Ovary (tissue), 9 donors: ENCODE data around the gene ZMYND19. TPM values are rescaled to one million over a fixed set of nuclear protein-coding genes. Genes with fewer than 3 reads are reported as not detected.
"Not testable (repeated sequence)": the region's sequence is repeated elsewhere in the genome, so short reads cannot be mapped to it uniquely, and the experiment has no call there.

Source experiments
- DNase-seq, 5 donors: peaks; one replicate each; pipeline ENCODE4 v3.0.0-alpha.2; 2019 to 2020
- H3K27ac ChIP-seq, 2 donors: fragments of 200-600 bp; one replicate each; pipeline versions ENCODE4 v1.5.1 to v1.8.0; 2019 to 2022
- H3K27me3 ChIP-seq: fragments of 200-600 bp; one replicate; pipeline ENCODE4 v1.8.0; 2022
- H3K36me3 ChIP-seq: fragments of 200-600 bp; sonication (generic); one replicate; pipeline ENCODE4 v1.5.1; 2019
- H3K4me1 ChIP-seq: one replicate; pipeline ENCODE4 v1.8.1; 2013; ENCODE audit warnings: mild to moderate bottlenecking, moderate library complexity; ENCODE audit not compliant: insufficient read depth
- H3K4me3 ChIP-seq: fragments of 200-600 bp; sonication (generic); one replicate; pipeline ENCODE4 v1.5.1; 2017
- H3K9me3 ChIP-seq, 2 donors: fragments of 200-600 bp in 1 of 2; sonication (generic) in 1 of 2; one replicate each; pipeline versions ENCODE4 v1.5.1 to v1.8.1; 2013 to 2019; ENCODE audit warnings: mild to moderate bottlenecking in 1 of 2, moderate library complexity in 1 of 2
- EP300 ChIP-seq: sonication (generic); formaldehyde crosslinking; IDR thresholded peaks from one replicate; pipeline ENCODE4 v1.6.1; 2017; ENCODE audit warnings: antibody characterized with exemption
- POLR2A ChIP-seq: fragments of 450-650 bp; IDR thresholded peaks from one replicate; pipeline ENCODE4 v1.6.1; 2017; ENCODE audit warnings: antibody characterized with exemption, mild to moderate bottlenecking, moderate library complexity
- WGBS, 3 donors: extraction: QIAGEN DNeasy Blood & Tissue Kit in 1 of 3; methylation state at CpG; one replicate each; pipeline versions ENCODE4 v1.1.5 to v1.1.7; 2013 to 2017; 5-methylcytosine and 5-hydroxymethylcytosine counted together
- intact Hi-C, 4 donors: fragments of 100-400 bp; cut with DNase I; formaldehyde crosslinking; loops; one replicate each; pipeline versions ENCODE4 v1.11.0 to v1.15.1; 2022 to 2023
- polyA plus RNA-seq, 2 donors: library from polyadenylated mRNA; stranded (reverse); fragments of 200-250 nt in 1 of 2; fragments of 350-450 nt in 1 of 2; fragmentation: Illumina TruSeq in 1 of 2; extraction: RNeasy Lipid Tissue Mini Kit (QIAGEN cat#74804) in 1 of 2; gene quantifications; one replicate each; pipeline ENCODE4 v1.2.3, GENCODE V29; 2013 to 2014
- total RNA-seq, 7 donors: library from RNA; depleted of rRNA in 2 of 7; stranded (reverse); fragments of >200 nt in 2 of 7; fragmentation: NEBNext Ultra II Directional in 3 of 7; extraction: Animal tissue kit (Norgen Biotek cat#: 25700) in 3 of 7; gene quantifications; one replicate each; pipeline versions ENCODE4 v1.1.0 to v1.2.4, GENCODE V29; 2016 to 2023
- TF ChIP-seq, protein P1 (sequence below), 3 donors: fragments of 450-650 bp in 2 of 3; fragments of 200-600 bp in 1 of 3; IDR thresholded peaks; one replicate each; pipeline versions ENCODE4 v1.5.1 to v1.8.0; 2016 to 2022; ENCODE audit warnings: antibody characterized with exemption in 3 of 3, mild to moderate bottlenecking in 1 of 3
- donor health status: DM: no; HTN: no; CAD: no; lungs with moderate emphysema.
- donor health status: DM: no; HTN: no; CAD: no.
- donor health status: Bipolar disorder and iron deficiency.
- donor health status: DM: yes; HTN: yes; CAD: no.
- donor health status: DM: no; HTN: no; CAD: no.
- donor health status: DM: yes; HTN: yes; CAD: no.

ZMYND19 gene
- total and polyA plus RNA-seq, 9 donors, result 5.1 to 22.9 (median 14.7) TPM

DNA sequence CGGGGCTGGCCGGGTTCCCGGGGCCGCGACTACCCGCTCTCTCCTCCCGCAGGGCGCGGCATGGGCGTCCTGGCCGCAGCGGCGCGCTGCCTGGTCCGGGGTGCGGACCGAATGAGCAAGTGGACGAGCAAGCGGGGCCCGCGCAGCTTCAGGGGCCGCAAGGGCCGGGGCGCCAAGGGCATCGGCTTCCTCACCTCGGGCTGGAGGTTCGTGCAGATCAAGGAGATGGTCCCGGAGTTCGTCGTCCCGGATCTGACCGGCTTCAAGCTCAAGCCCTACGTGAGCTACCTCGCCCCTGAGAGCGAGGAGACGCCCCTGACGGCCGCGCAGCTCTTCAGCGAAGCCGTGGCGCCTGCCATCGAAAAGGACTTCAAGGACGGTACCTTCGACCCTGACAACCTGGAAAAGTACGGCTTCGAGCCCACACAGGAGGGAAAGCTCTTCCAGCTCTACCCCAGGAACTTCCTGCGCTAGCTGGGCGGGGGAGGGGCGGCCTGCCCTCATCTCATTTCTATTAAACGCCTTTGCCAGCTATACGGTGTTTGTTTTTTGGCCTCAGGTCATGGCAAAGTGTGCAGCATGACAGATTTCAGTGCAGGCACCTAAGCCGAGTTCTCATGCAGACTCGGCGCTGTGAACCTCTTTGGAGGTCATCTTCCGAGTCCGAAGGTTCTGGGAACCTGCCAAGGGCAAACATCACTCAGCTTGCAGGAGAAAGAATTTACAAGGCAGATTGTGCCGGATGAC lies 38.1 kb downstream of the ZMYND19 start:
- TF ChIP-seq, protein P1, sequence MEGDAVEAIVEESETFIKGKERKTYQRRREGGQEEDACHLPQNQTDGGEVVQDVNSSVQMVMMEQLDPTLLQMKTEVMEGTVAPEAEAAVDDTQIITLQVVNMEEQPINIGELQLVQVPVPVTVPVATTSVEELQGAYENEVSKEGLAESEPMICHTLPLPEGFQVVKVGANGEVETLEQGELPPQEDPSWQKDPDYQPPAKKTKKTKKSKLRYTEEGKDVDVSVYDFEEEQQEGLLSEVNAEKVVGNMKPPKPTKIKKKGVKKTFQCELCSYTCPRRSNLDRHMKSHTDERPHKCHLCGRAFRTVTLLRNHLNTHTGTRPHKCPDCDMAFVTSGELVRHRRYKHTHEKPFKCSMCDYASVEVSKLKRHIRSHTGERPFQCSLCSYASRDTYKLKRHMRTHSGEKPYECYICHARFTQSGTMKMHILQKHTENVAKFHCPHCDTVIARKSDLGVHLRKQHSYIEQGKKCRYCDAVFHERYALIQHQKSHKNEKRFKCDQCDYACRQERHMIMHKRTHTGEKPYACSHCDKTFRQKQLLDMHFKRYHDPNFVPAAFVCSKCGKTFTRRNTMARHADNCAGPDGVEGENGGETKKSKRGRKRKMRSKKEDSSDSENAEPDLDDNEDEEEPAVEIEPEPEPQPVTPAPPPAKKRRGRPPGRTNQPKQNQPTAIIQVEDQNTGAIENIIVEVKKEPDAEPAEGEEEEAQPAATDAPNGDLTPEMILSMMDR (IDR thresholded peaks at IDR 0.05), result no peak
- TF ChIP-seq EP300 (no peak), POLR2A (no peak)
- peak in 1 of 5 donors; percentile 42 for DNase-seq
- intact Hi-C loops, result no loop called here

DNA sequence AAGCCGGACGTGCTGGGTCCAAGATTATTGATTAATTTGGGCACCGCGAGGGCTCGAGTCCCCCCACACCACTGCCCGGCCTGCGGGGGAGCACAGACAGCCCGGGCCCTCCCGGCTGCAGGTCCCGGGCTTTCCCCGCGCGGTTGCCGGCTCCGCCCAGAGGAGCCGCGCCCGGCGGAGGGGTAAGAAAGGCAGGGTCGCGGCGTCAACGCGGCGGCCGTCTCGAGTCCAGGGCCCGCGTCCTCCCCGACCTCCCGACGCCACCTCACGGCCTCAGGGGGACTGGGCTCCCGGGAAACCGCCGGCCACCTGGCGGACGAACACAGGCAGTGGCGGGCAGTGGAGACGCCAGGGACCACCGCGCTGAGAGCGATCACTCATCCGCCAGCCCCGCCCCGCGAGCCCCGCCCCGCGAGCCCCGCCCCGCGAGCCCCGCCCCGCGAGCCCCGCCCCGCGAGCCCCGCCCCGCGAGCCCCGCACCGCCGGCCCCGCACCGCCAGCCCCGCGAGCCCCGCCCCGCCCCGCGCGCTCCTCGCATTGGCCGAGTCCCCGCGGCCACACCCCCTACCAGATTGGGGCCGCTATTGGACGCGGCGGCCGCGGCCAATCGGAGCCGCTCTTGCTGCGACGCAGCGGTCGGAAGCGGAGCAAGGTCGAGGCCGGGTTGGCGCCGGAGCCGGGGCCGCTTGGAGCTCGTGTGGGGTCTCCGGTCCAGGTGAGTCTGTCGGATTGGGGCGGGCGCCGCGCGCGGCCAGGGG lies 38.9 kb downstream of the ZMYND19 start, which contains the start of gene MRPL41:
TSS of gene MRPL41 (plus strand) at position 616 of the 758 bp plus-strand sequence. CDS start 203 bp downstream, outside the sequence.
- intact Hi-C loops, result no loop called here
- H3K4me1 ChIP-seq, result peaks cover 13% of the 10 kb centered on the region
- DNase-seq, result peak; percentile 83 to 95 (median 92)
- peak; percentile 67 for TF ChIP-seq POLR2A
- TF ChIP-seq, protein P1 (IDR thresholded peaks at IDR 0.05), result peak; percentile 31 to 76 (median 63)
- no peak for TF ChIP-seq EP300
- H3K36me3 ChIP-seq, result no peaks in the 10 kb centered on the region
- H3K27ac ChIP-seq, result peak within 1 kb of the TSS; percentile 74 to 84
- no peaks in the 10 kb centered on the region for H3K27me3 ChIP-seq
- 0% methylated on average over 26 to 94 of the region's 106 CpGs for WGBS, 3 donors
- H3K4me3 ChIP-seq, result peak within 1 kb of the TSS; percentile 75
- no peaks in the 10 kb centered on the region for H3K9me3 ChIP-seq

More for the DNA sequence above, 38.1 kb downstream of the ZMYND19 start:
- Histone ChIP-seq H3K27me3 (no peaks in the 10 kb centered on the region), H3K4me3 (peak overlapping the region; percentile 61), H3K36me3 (no peaks in the 10 kb centered on the region), H3K27ac (peak overlapping the region; percentile 33 to 84), H3K9me3 (no peaks in the 10 kb centered on the region), H3K4me1 (peaks cover 13% of the 10 kb centered on the region)
- WGBS, 3 donors, result 3 to 8% (median 4%) methylated on average over 42 to 58 of the region's 58 CpGs

DNA sequence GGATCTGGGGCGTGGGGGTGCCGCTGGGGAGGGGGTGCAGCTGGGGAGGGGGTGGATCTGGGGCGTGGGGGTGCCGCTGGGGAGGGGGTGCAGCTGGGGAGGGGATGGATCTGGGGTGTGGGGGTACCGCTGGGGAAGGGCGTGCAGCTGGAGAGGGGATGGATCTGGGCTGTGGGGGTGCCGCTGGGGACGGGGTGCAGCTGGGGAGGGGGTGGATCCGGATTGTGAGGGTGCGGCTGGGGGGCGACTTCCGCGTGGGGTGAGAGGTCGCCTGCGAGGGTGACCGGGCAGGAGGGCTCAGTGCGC lies 39.4 kb downstream of the ZMYND19 start:
- H3K27ac ChIP-seq, result peak overlapping the region; percentile 74 to 76
- H3K4me3 ChIP-seq, result peak overlapping the region; percentile 75
- H3K27me3 ChIP-seq, DNase-seq, H3K36me3 ChIP-seq, H3K9me3 ChIP-seq, intact Hi-C loops: not testable (repeated sequence)
- peaks cover 13% of the 10 kb centered on the region for H3K4me1 ChIP-seq
- WGBS, 3 donors, result 0 to 1% (median 0%) methylated on average over 11 to 17 of the region's 17 CpGs

DNA sequence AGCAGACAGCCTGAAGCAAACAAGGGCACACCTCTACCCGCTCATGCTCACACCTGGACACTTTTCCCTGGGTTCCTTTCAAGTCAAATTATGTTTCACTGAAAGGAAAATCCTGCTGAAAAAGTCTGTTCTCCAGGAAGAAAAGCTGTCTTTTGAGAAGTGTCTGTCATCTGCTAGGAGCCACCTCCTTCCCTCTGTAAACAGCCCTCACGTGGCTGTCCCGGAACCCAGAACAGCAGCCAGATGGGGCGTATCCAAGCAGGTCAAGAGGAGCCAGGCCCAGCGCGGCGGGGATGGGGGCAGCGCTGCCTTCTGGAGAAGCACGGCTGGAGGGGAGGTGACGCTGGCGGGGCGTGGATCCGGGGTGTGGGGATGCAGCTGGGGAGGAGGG lies 40.1 kb downstream of the ZMYND19 start, which contains the start of gene PNPLA7:
TSS of gene PNPLA7 (minus strand) at position 172 of the 391 bp plus-strand sequence. CDS start 205 bp downstream, outside the sequence.
- no peak for TF ChIP-seq POLR2A
- no peak for TF ChIP-seq EP300
- TF ChIP-seq, protein P1 (IDR thresholded peaks at IDR 0.05), result no peak
- Histone ChIP-seq H3K4me3 (peak within 1 kb of the TSS; percentile 75), H3K9me3 (no peaks in the 10 kb centered on the region), H3K27me3 (no peaks in the 10 kb centered on the region), H3K36me3 (no peaks in the 10 kb centered on the region), H3K27ac (peak within 1 kb of the TSS; percentile 74 to 76), H3K4me1 (peaks cover 13% of the 10 kb centered on the region)
- intact Hi-C loops, result no loop called here
- DNase-seq, result peak; percentile 85 to 90 (median 87)
- WGBS, 3 donors, result 3% methylated on average over 11 to 13 of the region's 13 CpGs
